H9 (cell line): Measurements from ENCODE around the gene ATP1A3. TPM values are rescaled to one million over a fixed set of nuclear protein-coding genes. Genes with fewer than 3 reads are reported as not detected.

Source experiments
- DNase-seq: peaks from one replicate; pipeline ENCODE4 v3.0.0-alpha.2; 2017
- H2AFZ ChIP-seq: one replicate; pipeline ENCODE4 v1.6.1; 2013; ENCODE audit warnings: mild to moderate bottlenecking, low read length, control low read depth, moderate library complexity
- H2AK5ac ChIP-seq: 2 replicates; pipeline ENCODE4 v1.6.1; 2013; ENCODE audit warnings: low read length, control low read depth, mixed read lengths; ENCODE audit not compliant: insufficient read length
- H2BK120ac ChIP-seq: one replicate; pipeline ENCODE4 v1.6.1; 2013; ENCODE audit warnings: low read depth, mild to moderate bottlenecking, low read length, control low read depth, inconsistent platforms; ENCODE audit not compliant: poor library complexity, severe bottlenecking
- H2BK12ac ChIP-seq: 2 replicates; pipeline ENCODE4 v1.6.1; 2013; ENCODE audit warnings: low read length, control low read depth, mixed read lengths, low read depth; ENCODE audit not compliant: insufficient read length
- H2BK15ac ChIP-seq: 2 replicates; pipeline ENCODE4 v1.6.1; 2013; ENCODE audit warnings: low read depth, low read length, control low read depth
- H2BK20ac ChIP-seq: one replicate; pipeline ENCODE4 v1.6.1; 2013; ENCODE audit warnings: low read depth, mild to moderate bottlenecking, low read length, control low read depth, inconsistent platforms; ENCODE audit not compliant: poor library complexity, severe bottlenecking
- H2BK5ac ChIP-seq: 2 replicates; pipeline ENCODE4 v1.6.1; 2013; ENCODE audit warnings: low read length, control low read depth, mixed read lengths; ENCODE audit not compliant: insufficient read length
- H3K14ac ChIP-seq: 2 replicates; pipeline ENCODE4 v1.6.1; 2013; ENCODE audit warnings: low read length, control low read depth; ENCODE audit not compliant: insufficient read depth
- H3K18ac ChIP-seq: 2 replicates; pipeline ENCODE4 v1.6.1; 2013; ENCODE audit warnings: low read depth, mild to moderate bottlenecking, mixed read lengths, low read length, control low read depth; ENCODE audit not compliant: insufficient read length
- H3K23ac ChIP-seq: 2 replicates; pipeline ENCODE4 v1.6.1; 2013; ENCODE audit warnings: low read length, control low read depth, mixed read lengths, low read depth; ENCODE audit not compliant: insufficient read length
- H3K23me2 ChIP-seq: 2 replicates; pipeline ENCODE4 v1.6.1; 2013; ENCODE audit warnings: low read depth, mild to moderate bottlenecking, mixed read lengths, low read length, control low read depth; ENCODE audit not compliant: insufficient read length, poor library complexity, severe bottlenecking
- H3K27ac ChIP-seq: 2 replicates; pipeline ENCODE4 v1.5.1; 2013; ENCODE audit warnings: low read length, control low read depth, mixed read lengths, low read depth; ENCODE audit not compliant: insufficient read length
- H3K27me3 ChIP-seq: 2 replicates; pipeline ENCODE4 v1.6.1; 2013; ENCODE audit warnings: low read length, control low read depth, inconsistent platforms; ENCODE audit not compliant: insufficient read depth
- H3K4ac ChIP-seq: 2 replicates; pipeline ENCODE4 v1.6.1; 2013; ENCODE audit warnings: low read depth, mild to moderate bottlenecking, control low read depth, inconsistent platforms, low read length, moderate library complexity
- H3K4me1 ChIP-seq: 2 replicates; pipeline ENCODE4 v1.6.1; 2013; ENCODE audit warnings: low read length, control low read depth, inconsistent platforms; ENCODE audit not compliant: insufficient read depth
- H3K4me2 ChIP-seq: 2 replicates; pipeline ENCODE4 v1.6.1; 2013; ENCODE audit warnings: low read length, control low read depth, mixed read lengths; ENCODE audit not compliant: insufficient read length, insufficient read depth
- H3K56ac ChIP-seq: 2 replicates; pipeline ENCODE4 v1.6.1; 2013; ENCODE audit warnings: low read depth, mild to moderate bottlenecking, mixed read lengths, low read length, control low read depth; ENCODE audit not compliant: insufficient read length
- H3K79me1 ChIP-seq: 2 replicates; pipeline ENCODE4 v1.6.1; 2013; ENCODE audit warnings: low read depth, mild to moderate bottlenecking, moderate library complexity, low read length, control low read depth, inconsistent platforms; ENCODE audit not compliant: insufficient read depth, poor library complexity, severe bottlenecking
- H3K79me2 ChIP-seq: 2 replicates; pipeline ENCODE4 v1.6.1; 2013; ENCODE audit warnings: low read length, control low read depth, inconsistent platforms; ENCODE audit not compliant: insufficient read depth
- H3K9ac ChIP-seq: 2 replicates; pipeline ENCODE4 v1.6.1; 2013; ENCODE audit warnings: low read length, control low read depth, mixed read lengths; ENCODE audit not compliant: insufficient read length; ENCODE audit errors: extremely low read depth
- H3K9me3 ChIP-seq: one replicate; pipeline ENCODE4 v1.6.1; 2013; ENCODE audit warnings: low read depth, low read length, inconsistent platforms; ENCODE audit not compliant: control insufficient read depth
- H3T11ph ChIP-seq: one replicate; pipeline ENCODE4 v1.6.1; 2013; ENCODE audit warnings: mild to moderate bottlenecking, low read length, control low read depth, inconsistent platforms
- H4K20me1 ChIP-seq: one replicate; pipeline ENCODE4 v1.6.1; 2013; ENCODE audit not compliant: control insufficient read depth, insufficient read length, insufficient read depth
- H4K5ac ChIP-seq: 2 replicates; pipeline ENCODE4 v1.6.1; 2013; ENCODE audit warnings: low read depth, mild to moderate bottlenecking, mixed read lengths, low read length, control low read depth; ENCODE audit not compliant: insufficient read length
- H4K8ac ChIP-seq: replicated peaks from 2 replicates; pipeline ENCODE4 v1.6.1; 2013; ENCODE audit warnings: low read length, control low read depth, mixed read lengths, low read depth; ENCODE audit not compliant: insufficient read length
- H4K91ac ChIP-seq: 2 replicates; pipeline ENCODE4 v1.6.1; 2013; ENCODE audit warnings: low read depth, mild to moderate bottlenecking, moderate library complexity, mixed read lengths, low read length, control low read depth; ENCODE audit not compliant: insufficient read length
- H3K27ac Mint-ChIP-seq, 3 experiments: 2 replicates in 2 of 3; 3 replicates in 1 of 3; pipeline ENCODE4 v1.8.0; 2020 to 2021; ENCODE audit warnings: mixed read lengths in 3 of 3, mild to moderate bottlenecking in 1 of 3, moderate library complexity in 1 of 3
- H3K27me3 Mint-ChIP-seq: 2 replicates; pipeline ENCODE4 v1.8.0; 2021; ENCODE audit warnings: low read depth, mild to moderate bottlenecking, moderate library complexity, mixed read lengths
- H3K36me3 Mint-ChIP-seq, 3 experiments: 2 replicates in 2 of 3; 3 replicates in 1 of 3; pipeline ENCODE4 v1.8.0; 2020 to 2021; ENCODE audit warnings: low read depth in 3 of 3, mixed read lengths in 3 of 3; ENCODE audit not compliant: insufficient read depth in 1 of 3
- H3K4me1 Mint-ChIP-seq, 2 experiments: 2 replicates each; pipeline ENCODE4 v1.8.0; 2020; ENCODE audit warnings: mixed read lengths in 2 of 2
- H3K4me3 Mint-ChIP-seq, 2 experiments: 2 replicates in 1 of 2; 3 replicates in 1 of 2; pipeline ENCODE4 v1.8.0; 2020 to 2021; ENCODE audit warnings: mild to moderate bottlenecking in 2 of 2, mixed read lengths in 2 of 2, moderate library complexity in 1 of 2
- H3K9me3 Mint-ChIP-seq, 2 experiments: 2 replicates in 1 of 2; 3 replicates in 1 of 2; pipeline ENCODE4 v1.8.0; 2020; ENCODE audit warnings: mild to moderate bottlenecking in 2 of 2, mixed read lengths in 2 of 2, moderate library complexity in 1 of 2
- CTCF ChIP-seq: fragments of 200-600 bp; sonication (generic); conservative IDR thresholded peaks from 3 replicates; pipeline ENCODE4 v1.8.0; 2021; ENCODE audit warnings: antibody characterized with exemption, mild to moderate bottlenecking
- WGBS: extraction: QIAGEN DNeasy Blood & Tissue Kit; methylation state at CpG from one replicate; pipeline ENCODE4 v1.1.7; 2013; ENCODE audit warnings: missing lambda C conversion rate, low lambda C conversion rate, mixed read lengths; ENCODE audit not compliant: insufficient read length; ENCODE audit errors: extremely low coverage; 5-methylcytosine and 5-hydroxymethylcytosine counted together
- long read RNA-seq: library from polyadenylated mRNA; unstranded; transcript quantifications from one replicate; pipeline ENCODE4 v2.0.0, GENCODE V29; 2020
- total RNA-seq: library from RNA; stranded (reverse); gene quantifications from 2 replicates; pipeline ENCODE4 v1.2.1, GENCODE V29; 2021

Gene ATP1A3
- 11.6 and 12.0 TPM in 2 replicates for total RNA-seq
- long read RNA-seq, partial matches to known transcripts = 0 of 2 reads
- long read RNA-seq, other reads (novel, unspliced or antisense) = 1 of 2 reads

GRCh38 chr19:41993612-41994483, at the start of gene ATP1A3:
Gene ATP1A3, minus strand, starts transcription at chr19:41994230. Its CDS starts 154 bp downstream, at chr19:41994076.
- Histone ChIP-seq H2BK15ac (no peak within 1 kb of the TSS), H2BK12ac (no peak within 1 kb of the TSS), H3K9ac (no peak within 1 kb of the TSS), H3T11ph (no peak within 1 kb of the TSS), H3K27ac (no peak within 1 kb of the TSS), H4K8ac (no peak within 1 kb of the TSS), H2BK20ac (no peak within 1 kb of the TSS), H2AFZ (no peak within 1 kb of the TSS), H3K23me2 (peaks cover 9% of the 10 kb centered on the region), H2AK5ac (no peak within 1 kb of the TSS), H3K18ac (no peak within 1 kb of the TSS), H4K5ac (no peak within 1 kb of the TSS), H2BK120ac (no peak within 1 kb of the TSS), H3K23ac (no peak within 1 kb of the TSS), H3K4ac (no peak within 1 kb of the TSS), H3K9me3 (no peaks in the 10 kb centered on the region), H4K91ac (no peak within 1 kb of the TSS), H3K79me1 (no peaks in the 10 kb centered on the region), H4K20me1 (no peaks in the 10 kb centered on the region), H2BK5ac (no peak within 1 kb of the TSS), H3K79me2 (no peaks in the 10 kb centered on the region), H3K4me2 (peak within 1 kb of the TSS; percentile 64), H3K14ac (peak within 1 kb of the TSS; percentile 20; the same call in 1 of the 2 replicates), H3K27me3 (peaks cover 13% of the 10 kb centered on the region; the same call in 1 of the 2 replicates), H3K4me1 (no peaks in the 10 kb centered on the region), H3K56ac (no peak within 1 kb of the TSS)
- Mint-ChIP-seq H3K27me3 (peaks cover 63% of the 10 kb centered on the region), H3K36me3 (no peaks in the 10 kb centered on the region; a peak in 2 of 7 replicates), H3K4me3 (peak within 1 kb of the TSS; percentile 70 to 92), H3K27ac (no peak within 1 kb of the TSS; a peak in 2 of 7 replicates), H3K9me3 (no peaks in the 10 kb centered on the region; a peak in 2 of 5 replicates), H3K4me1 (peaks cover 17 to 37% of the 10 kb centered on the region in 2 experiments)
- peak; percentile 79 for DNase-seq
- no peak for TF ChIP-seq CTCF
- no CpG with 5 or more reads among the region's 84 CpGs for WGBS
